ENCODE results near the gene ALDH3B1.

- TF ChIP-seq CTCF (IDR thresholded peaks at IDR 0.05) (no peak), POLR2A (IDR thresholded peaks at IDR 0.05) (no peak)
These were observed 20.4 kb downstream of the ALDH3B1 start, which contains the start of gene NDUFS8 for GRCh38 chr11:68030318-68031143.

Data from lower leg skin (tissue), 3 donors.